GM12878 (cell line): ENCODE data around the gene SQSTM1. TPM values are rescaled to one million over a fixed set of nuclear protein-coding genes. Genes with fewer than 3 reads are reported as not detected.

Experiments used
- BACH1 ChIP-seq: fragments of 450-650 bp; IDR thresholded peaks from 2 replicates; pipeline ENCODE4 v1.6.1; 2017; ENCODE audit warnings: mild to moderate bottlenecking, borderline replicate concordance
- CEBPB ChIP-seq, 2 experiments: fragments of 150-350 bp in 1 of 2; IDR thresholded peaks; 2 replicates each; pipeline ENCODE4 v1.6.1; 2012 to 2014; ENCODE audit warnings: low read depth in 2 of 2, low read length in 2 of 2, borderline replicate concordance in 1 of 2, inconsistent platforms in 1 of 2
- EP300 ChIP-seq, 2 experiments: fragments of 150-350 bp in 1 of 2; IDR thresholded peaks; 2 replicates each; pipeline ENCODE4 v1.6.1; 2011 to 2012; ENCODE audit warnings: low read depth in 2 of 2, low read length in 2 of 2, borderline replicate concordance in 1 of 2, improper control_type of control experiment in 1 of 2, inconsistent platforms in 1 of 2; ENCODE audit not compliant: control insufficient read depth in 1 of 2
- GABPA ChIP-seq: IDR thresholded peaks from 2 replicates; pipeline ENCODE4 v1.6.1; 2014; ENCODE audit warnings: antibody characterized with exemption, low read depth, mild to moderate bottlenecking, inconsistent platforms
- IKZF1 ChIP-seq: fragments of 450-650 bp; conservative IDR thresholded peaks from 2 replicates; pipeline ENCODE4 v1.6.1; 2017; ENCODE audit warnings: antibody characterized with exemption, mild to moderate bottlenecking
- NR2F1 ChIP-seq: fragments of 450-650 bp; conservative IDR thresholded peaks from 2 replicates; pipeline ENCODE4 v1.6.1; 2017; ENCODE audit warnings: mild to moderate bottlenecking
- RELA ChIP-seq: fragments of 450-650 bp; IDR thresholded peaks from 2 replicates; pipeline ENCODE4 v1.8.0; 2014; ENCODE audit warnings: borderline replicate concordance; ENCODE audit not compliant: partially characterized antibody
- SPI1 ChIP-seq: IDR thresholded peaks from 2 replicates; pipeline ENCODE4 v1.6.1; 2011; ENCODE audit warnings: low read depth, mild to moderate bottlenecking, low read length, moderate library complexity, borderline replicate concordance; ENCODE audit not compliant: insufficient read depth
- YBX1 ChIP-seq: fragments of 450-650 bp; IDR thresholded peaks from 2 replicates; pipeline ENCODE4 v1.6.1; 2016; ENCODE audit warnings: antibody characterized with exemption
- polyA plus RNA-seq, 11 experiments: library from polyadenylated mRNA; depleted of rRNA in 4 of 11; unstranded in 6 of 11; stranded (reverse) in 5 of 11; fragments of >200 nt; fragmentation: Nextera tagmentation in 4 of 11; fragmentation: Illumina TruSeq in 1 of 11; extraction: Ambion mirVana in 4 of 11; extraction: Trizol in 1 of 11; gene quantifications; 1 replicate in 1 of 11; 2 replicates in 10 of 11; pipeline versions ENCODE4 v1.2.1 to v1.2.3, GENCODE V29; 2011 to 2016; ENCODE audit warnings: inconsistent platforms in 2 of 11, missing spikeins in 2 of 11, low read depth in 1 of 11
- total RNA-seq, 4 experiments: library from RNA; depleted of rRNA in 3 of 4; stranded (reverse); fragments of >200 nt in 3 of 4; fragmentation: Illumina TruSeq in 1 of 4; extraction: Trizol in 1 of 4; gene quantifications; 2 replicates each; pipeline versions ENCODE4 v1.2.1 to v1.2.3, GENCODE V29; 2013 to 2021
- TF ChIP-seq, protein P1 (sequence below): fragments of 150-350 bp; IDR thresholded peaks from 2 replicates; pipeline ENCODE4 v1.6.1; 2014; ENCODE audit warnings: mild to moderate bottlenecking, low read depth, low read length
- TF ChIP-seq, protein P2 (sequence below): IDR thresholded peaks from 2 replicates; pipeline ENCODE4 v1.6.1; 2012; ENCODE audit warnings: improper control_type of control experiment, low read depth, low read length; ENCODE audit not compliant: insufficient replicate concordance
- TF ChIP-seq, protein P3 (sequence below): IDR thresholded peaks from 2 replicates; pipeline ENCODE4 v1.6.1; 2011; ENCODE audit warnings: borderline replicate concordance, low read depth, mild to moderate bottlenecking, moderate library complexity, mixed read lengths, low read length; ENCODE audit not compliant: insufficient read depth; ENCODE audit errors: extremely low read length
- TF ChIP-seq, protein P4 (sequence below): IDR thresholded peaks from 2 replicates; pipeline ENCODE4 v1.6.1; 2011; ENCODE audit warnings: borderline replicate concordance, low read depth, mild to moderate bottlenecking, moderate library complexity, low read length; ENCODE audit not compliant: insufficient read depth, poor library complexity, severe bottlenecking
- TF ChIP-seq, protein P5 (sequence below): fragments of 450-650 bp; IDR thresholded peaks from 2 replicates; pipeline ENCODE4 v1.6.1; 2017; ENCODE audit warnings: mild to moderate bottlenecking, moderate library complexity

The SQSTM1 gene
- total and polyA plus RNA-seq, 10 of the 15 experiments (the other 5 are each of a cell fraction or from before 2014, with no cell fraction given), result 6.3 to 138 (median 62.1) TPM

DNA sequence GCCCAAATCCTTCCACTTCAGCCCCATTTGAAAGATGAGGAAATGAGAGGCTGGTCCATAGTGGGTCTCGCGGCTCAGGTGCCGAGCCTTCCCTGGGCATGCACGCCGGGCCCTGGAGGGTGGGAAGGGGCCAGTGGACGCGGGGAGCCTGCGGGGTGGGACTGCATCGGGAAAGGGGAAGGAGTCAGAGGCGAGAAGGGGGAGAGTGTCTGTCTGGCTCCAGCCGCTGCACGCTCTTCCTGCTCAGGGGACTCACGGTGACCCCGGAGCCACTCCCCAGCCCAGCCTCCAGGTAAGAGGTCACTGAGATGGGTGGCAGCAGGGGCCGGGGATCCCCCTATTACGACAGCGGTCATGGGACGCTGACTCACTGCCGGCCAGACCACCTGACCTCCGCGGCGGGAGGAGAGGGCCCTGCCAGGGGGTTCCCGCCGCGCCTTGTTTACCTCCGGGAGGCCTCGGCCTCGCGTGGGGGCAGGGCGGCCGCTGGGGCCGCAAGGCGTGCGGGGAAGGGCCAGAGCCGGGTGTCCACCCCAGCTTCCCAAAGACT is 1.9 kb upstream of the SQSTM1 start (continued):
- TF ChIP-seq, protein P1, sequence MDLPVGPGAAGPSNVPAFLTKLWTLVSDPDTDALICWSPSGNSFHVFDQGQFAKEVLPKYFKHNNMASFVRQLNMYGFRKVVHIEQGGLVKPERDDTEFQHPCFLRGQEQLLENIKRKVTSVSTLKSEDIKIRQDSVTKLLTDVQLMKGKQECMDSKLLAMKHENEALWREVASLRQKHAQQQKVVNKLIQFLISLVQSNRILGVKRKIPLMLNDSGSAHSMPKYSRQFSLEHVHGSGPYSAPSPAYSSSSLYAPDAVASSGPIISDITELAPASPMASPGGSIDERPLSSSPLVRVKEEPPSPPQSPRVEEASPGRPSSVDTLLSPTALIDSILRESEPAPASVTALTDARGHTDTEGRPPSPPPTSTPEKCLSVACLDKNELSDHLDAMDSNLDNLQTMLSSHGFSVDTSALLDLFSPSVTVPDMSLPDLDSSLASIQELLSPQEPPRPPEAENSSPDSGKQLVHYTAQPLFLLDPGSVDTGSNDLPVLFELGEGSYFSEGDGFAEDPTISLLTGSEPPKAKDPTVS, result no peak
- TF ChIP-seq RELA (peak; percentile 99), SPI1 (0 out of 2 replicates have a peak, but pooled peaks have one; percentile 2), GABPA (no peak), BACH1 (peak; percentile 99), YBX1 (no peak), CEBPB (IDR thresholded peaks at IDR 0.05; ENCODE audit: borderline replicate concordance in 1 of 2, low read depth in 2 of 2, low read length in 2 of 2) (no peak), IKZF1 (peak; percentile 69; the same call in 1 of the 2 replicates), NR2F1 (peak; percentile 95), EP300 (IDR thresholded peaks at IDR 0.05; ENCODE audit: borderline replicate concordance in 1 of 2, control insufficient read depth in 1 of 2, low read depth in 2 of 2, low read length in 2 of 2) (peak; percentile 83 to 87; a peak in 3 of 4 replicates)
- TF ChIP-seq, protein P2, sequence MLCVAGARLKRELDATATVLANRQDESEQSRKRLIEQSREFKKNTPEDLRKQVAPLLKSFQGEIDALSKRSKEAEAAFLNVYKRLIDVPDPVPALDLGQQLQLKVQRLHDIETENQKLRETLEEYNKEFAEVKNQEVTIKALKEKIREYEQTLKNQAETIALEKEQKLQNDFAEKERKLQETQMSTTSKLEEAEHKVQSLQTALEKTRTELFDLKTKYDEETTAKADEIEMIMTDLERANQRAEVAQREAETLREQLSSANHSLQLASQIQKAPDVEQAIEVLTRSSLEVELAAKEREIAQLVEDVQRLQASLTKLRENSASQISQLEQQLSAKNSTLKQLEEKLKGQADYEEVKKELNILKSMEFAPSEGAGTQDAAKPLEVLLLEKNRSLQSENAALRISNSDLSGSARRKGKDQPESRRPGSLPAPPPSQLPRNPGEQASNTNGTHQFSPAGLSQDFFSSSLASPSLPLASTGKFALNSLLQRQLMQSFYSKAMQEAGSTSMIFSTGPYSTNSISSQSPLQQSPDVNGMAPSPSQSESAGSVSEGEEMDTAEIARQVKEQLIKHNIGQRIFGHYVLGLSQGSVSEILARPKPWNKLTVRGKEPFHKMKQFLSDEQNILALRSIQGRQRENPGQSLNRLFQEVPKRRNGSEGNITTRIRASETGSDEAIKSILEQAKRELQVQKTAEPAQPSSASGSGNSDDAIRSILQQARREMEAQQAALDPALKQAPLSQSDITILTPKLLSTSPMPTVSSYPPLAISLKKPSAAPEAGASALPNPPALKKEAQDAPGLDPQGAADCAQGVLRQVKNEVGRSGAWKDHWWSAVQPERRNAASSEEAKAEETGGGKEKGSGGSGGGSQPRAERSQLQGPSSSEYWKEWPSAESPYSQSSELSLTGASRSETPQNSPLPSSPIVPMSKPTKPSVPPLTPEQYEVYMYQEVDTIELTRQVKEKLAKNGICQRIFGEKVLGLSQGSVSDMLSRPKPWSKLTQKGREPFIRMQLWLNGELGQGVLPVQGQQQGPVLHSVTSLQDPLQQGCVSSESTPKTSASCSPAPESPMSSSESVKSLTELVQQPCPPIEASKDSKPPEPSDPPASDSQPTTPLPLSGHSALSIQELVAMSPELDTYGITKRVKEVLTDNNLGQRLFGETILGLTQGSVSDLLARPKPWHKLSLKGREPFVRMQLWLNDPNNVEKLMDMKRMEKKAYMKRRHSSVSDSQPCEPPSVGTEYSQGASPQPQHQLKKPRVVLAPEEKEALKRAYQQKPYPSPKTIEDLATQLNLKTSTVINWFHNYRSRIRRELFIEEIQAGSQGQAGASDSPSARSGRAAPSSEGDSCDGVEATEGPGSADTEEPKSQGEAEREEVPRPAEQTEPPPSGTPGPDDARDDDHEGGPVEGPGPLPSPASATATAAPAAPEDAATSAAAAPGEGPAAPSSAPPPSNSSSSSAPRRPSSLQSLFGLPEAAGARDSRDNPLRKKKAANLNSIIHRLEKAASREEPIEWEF, result no peak
- TF ChIP-seq, protein P3, sequence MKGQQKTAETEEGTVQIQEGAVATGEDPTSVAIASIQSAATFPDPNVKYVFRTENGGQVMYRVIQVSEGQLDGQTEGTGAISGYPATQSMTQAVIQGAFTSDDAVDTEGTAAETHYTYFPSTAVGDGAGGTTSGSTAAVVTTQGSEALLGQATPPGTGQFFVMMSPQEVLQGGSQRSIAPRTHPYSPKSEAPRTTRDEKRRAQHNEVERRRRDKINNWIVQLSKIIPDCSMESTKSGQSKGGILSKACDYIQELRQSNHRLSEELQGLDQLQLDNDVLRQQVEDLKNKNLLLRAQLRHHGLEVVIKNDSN, result peak; percentile 90
- TF ChIP-seq, protein P4, sequence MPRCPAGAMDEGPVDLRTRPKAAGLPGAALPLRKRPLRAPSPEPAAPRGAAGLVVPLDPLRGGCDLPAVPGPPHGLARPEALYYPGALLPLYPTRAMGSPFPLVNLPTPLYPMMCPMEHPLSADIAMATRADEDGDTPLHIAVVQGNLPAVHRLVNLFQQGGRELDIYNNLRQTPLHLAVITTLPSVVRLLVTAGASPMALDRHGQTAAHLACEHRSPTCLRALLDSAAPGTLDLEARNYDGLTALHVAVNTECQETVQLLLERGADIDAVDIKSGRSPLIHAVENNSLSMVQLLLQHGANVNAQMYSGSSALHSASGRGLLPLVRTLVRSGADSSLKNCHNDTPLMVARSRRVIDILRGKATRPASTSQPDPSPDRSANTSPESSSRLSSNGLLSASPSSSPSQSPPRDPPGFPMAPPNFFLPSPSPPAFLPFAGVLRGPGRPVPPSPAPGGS, result peak; percentile 77
- TF ChIP-seq, protein P5, sequence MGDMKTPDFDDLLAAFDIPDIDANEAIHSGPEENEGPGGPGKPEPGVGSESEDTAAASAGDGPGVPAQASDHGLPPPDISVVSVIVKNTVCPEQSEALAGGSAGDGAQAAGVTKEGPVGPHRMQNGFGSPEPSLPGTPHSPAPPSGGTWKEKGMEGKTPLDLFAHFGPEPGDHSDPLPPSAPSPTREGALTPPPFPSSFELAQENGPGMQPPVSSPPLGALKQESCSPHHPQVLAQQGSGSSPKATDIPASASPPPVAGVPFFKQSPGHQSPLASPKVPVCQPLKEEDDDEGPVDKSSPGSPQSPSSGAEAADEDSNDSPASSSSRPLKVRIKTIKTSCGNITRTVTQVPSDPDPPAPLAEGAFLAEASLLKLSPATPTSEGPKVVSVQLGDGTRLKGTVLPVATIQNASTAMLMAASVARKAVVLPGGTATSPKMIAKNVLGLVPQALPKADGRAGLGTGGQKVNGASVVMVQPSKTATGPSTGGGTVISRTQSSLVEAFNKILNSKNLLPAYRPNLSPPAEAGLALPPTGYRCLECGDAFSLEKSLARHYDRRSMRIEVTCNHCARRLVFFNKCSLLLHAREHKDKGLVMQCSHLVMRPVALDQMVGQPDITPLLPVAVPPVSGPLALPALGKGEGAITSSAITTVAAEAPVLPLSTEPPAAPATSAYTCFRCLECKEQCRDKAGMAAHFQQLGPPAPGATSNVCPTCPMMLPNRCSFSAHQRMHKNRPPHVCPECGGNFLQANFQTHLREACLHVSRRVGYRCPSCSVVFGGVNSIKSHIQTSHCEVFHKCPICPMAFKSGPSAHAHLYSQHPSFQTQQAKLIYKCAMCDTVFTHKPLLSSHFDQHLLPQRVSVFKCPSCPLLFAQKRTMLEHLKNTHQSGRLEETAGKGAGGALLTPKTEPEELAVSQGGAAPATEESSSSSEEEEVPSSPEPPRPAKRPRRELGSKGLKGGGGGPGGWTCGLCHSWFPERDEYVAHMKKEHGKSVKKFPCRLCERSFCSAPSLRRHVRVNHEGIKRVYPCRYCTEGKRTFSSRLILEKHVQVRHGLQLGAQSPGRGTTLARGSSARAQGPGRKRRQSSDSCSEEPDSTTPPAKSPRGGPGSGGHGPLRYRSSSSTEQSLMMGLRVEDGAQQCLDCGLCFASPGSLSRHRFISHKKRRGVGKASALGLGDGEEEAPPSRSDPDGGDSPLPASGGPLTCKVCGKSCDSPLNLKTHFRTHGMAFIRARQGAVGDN, result peak; percentile 96
